AG09319 (cell line): ENCODE measurements around the gene APOE.
"Not testable (repeated sequence)": the region's sequence is repeated elsewhere in the genome, so short reads cannot be mapped to it uniquely, and the experiment has no call there.

Source experiments
- DNase-seq: peaks from one replicate; pipeline ENCODE4 v3.0.0-alpha.2; 2010; ENCODE audit warnings: low read depth; ENCODE audit errors: extremely low read depth
- TF ChIP-seq, protein P1 (sequence below): IDR thresholded peaks from 2 replicates; pipeline ENCODE4 v1.5.1; 2011; ENCODE audit warnings: low read depth, mild to moderate bottlenecking, inconsistent platforms, low read length, moderate library complexity

The APOE gene

GRCh38 chr19:44907613-44908012 is 2.0 kb downstream of the APOE start:
- no peak for DNase-seq
- TF ChIP-seq, protein P1, sequence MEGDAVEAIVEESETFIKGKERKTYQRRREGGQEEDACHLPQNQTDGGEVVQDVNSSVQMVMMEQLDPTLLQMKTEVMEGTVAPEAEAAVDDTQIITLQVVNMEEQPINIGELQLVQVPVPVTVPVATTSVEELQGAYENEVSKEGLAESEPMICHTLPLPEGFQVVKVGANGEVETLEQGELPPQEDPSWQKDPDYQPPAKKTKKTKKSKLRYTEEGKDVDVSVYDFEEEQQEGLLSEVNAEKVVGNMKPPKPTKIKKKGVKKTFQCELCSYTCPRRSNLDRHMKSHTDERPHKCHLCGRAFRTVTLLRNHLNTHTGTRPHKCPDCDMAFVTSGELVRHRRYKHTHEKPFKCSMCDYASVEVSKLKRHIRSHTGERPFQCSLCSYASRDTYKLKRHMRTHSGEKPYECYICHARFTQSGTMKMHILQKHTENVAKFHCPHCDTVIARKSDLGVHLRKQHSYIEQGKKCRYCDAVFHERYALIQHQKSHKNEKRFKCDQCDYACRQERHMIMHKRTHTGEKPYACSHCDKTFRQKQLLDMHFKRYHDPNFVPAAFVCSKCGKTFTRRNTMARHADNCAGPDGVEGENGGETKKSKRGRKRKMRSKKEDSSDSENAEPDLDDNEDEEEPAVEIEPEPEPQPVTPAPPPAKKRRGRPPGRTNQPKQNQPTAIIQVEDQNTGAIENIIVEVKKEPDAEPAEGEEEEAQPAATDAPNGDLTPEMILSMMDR, result no peak

GRCh38 chr19:44908074-44908835 is 2.7 kb downstream of the APOE start:
- no peak for DNase-seq
- TF ChIP-seq, protein P1, result no peak

- no peak for DNase-seq
- TF ChIP-seq, protein P1, result no peak
These were observed 3.3 kb downstream of the APOE start for GRCh38 chr19:44908836-44909261.

- TF ChIP-seq, protein P1, result no peak
- no peak for DNase-seq
These were observed 4.2 kb downstream of the APOE start for GRCh38 chr19:44909775-44910174.

DNA sequence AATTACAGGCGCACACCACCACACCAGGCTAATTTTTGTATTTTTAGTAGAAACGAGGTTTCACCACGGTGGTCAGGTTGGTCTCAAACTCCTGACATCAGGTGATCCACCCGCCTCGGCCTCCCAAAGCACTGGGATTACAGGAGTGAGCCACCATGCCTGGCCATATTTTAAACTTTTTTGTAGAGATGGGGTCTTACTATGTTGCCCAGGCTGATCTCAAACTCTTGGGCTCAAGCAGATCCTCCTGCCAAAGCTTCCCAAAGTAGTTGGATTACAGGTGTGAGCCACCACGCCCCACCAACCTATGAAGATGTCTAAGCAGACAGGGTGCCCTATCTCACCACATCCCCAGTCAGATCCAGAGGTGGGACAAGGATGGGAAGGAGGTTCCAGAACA is 6.3 kb downstream of the APOE start:
- not testable (repeated sequence) for DNase-seq

GRCh38 chr19:44912854-44913253 is 7.3 kb downstream of the APOE start:
- TF ChIP-seq, protein P1, result no peak

GRCh38 chr19:44913512-44914432 is 8.2 kb downstream of the APOE start:
- not testable (repeated sequence) for DNase-seq

More at GRCh38 chr19:44912854-44913253, 7.3 kb downstream of the APOE start:
- no peak for DNase-seq

GRCh38 chr19:44914433-44915206 is 9.0 kb downstream of the APOE start, which contains the start of gene APOC1:
Gene APOC1, plus strand, starts transcription at chr19:44914608. Its CDS starts 284 bp downstream, at chr19:44914892.
- not testable (repeated sequence) for DNase-seq
